Stimulated activated CD8-positive, alpha-beta memory T cell treated with anti-CD3 and anti-CD28 coated beads, Interleukin-4, amount 100 ng/mL, for 48 hours (primary cell): ENCODE data around the gene MRPS12.
A peak's percentile ranks its signal among the peaks of the same experiment; 100 is the strongest.

Experiments used
- DNase-seq: peaks from one replicate; pipeline ENCODE4 v3.0.0-alpha.2; 2020

Gene MRPS12

GRCh38 chr19:38977445-38978325 is 46.9 kb downstream of the MRPS12 start:
- peak; percentile 79 for DNase-seq

GRCh38 chr19:38978326-38978689 is 47.6 kb downstream of the MRPS12 start:
- peak; percentile 26 for DNase-seq

GRCh38 chr19:38979812-38980211 is 49.1 kb downstream of the MRPS12 start:
- DNase-seq = no peak

- DNase-seq = no peak
These were observed 50.0 kb downstream of the MRPS12 start for GRCh38 chr19:38980583-38981374.
